GM10266 (cell line): ENCODE results near the gene KLK14.

Experiments
- DNase-seq: peaks from one replicate; pipeline ENCODE4 v3.0.0; 2012; ENCODE audit errors: extremely low spot score
- CTCF ChIP-seq: IDR thresholded peaks from 2 replicates; pipeline ENCODE4 v1.5.1; 2012; ENCODE audit warnings: mild to moderate bottlenecking, low read depth; ENCODE audit not compliant: control insufficient read depth, insufficient read depth; ENCODE audit errors: missing control alignments

Gene KLK14

DNA sequence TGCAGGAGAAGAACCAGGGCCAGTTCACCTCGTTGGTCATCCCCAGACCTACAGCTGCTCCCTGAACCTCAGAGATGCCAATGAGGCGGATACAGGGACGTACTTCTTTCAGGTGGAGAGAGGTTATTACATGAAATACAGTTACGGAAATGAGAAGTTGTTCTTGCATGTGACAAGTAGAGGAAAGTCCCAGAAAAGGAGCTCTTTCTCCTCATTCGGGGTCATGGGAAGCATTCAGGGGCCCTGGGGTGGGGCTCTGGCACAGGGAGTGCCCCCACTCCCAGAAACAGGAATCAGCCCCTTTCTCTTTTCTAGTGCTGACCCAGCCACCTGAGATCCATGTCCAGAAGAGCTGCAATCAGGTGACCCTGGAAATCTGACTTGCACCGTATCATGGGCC, 37.5 kb upstream of the KLK14 start:
- no peak for TF ChIP-seq CTCF
- DNase-seq = no peak

- no peak for DNase-seq
- TF ChIP-seq CTCF = no peak
Observed at GRCh38 chr19:51119611-51120010, 36.9 kb upstream of the KLK14 start.

- TF ChIP-seq CTCF = no peak
- DNase-seq = no peak
Observed at GRCh38 chr19:51119101-51119500, 36.4 kb upstream of the KLK14 start.

DNA sequence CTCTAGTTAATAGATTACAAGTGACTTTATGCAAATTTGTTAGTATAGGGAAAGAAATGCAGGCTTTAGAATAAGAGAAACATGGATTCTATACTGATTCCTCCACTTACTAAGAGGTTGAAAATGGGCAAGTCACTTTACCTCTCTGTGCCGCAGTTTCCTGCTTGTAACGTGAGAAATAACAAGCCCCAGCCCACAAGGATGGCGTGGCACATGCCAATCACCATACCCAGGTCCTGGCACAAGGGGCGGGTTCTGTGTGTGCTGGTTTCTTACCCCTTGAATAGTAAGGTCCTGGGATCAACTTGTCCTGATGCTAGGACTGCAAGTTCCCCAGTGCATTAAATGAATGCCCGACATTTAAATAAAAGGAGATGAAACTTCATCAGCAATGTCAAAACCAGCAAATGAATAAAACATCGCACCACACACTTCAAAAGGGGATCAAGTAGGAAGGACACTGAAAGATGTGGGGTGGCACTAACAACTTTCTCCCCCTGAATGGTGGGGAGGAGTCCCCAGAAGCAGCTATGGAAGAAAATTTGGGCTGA, 34.1 kb upstream of the KLK14 start:
- no peak for DNase-seq
- no peak for TF ChIP-seq CTCF

DNA sequence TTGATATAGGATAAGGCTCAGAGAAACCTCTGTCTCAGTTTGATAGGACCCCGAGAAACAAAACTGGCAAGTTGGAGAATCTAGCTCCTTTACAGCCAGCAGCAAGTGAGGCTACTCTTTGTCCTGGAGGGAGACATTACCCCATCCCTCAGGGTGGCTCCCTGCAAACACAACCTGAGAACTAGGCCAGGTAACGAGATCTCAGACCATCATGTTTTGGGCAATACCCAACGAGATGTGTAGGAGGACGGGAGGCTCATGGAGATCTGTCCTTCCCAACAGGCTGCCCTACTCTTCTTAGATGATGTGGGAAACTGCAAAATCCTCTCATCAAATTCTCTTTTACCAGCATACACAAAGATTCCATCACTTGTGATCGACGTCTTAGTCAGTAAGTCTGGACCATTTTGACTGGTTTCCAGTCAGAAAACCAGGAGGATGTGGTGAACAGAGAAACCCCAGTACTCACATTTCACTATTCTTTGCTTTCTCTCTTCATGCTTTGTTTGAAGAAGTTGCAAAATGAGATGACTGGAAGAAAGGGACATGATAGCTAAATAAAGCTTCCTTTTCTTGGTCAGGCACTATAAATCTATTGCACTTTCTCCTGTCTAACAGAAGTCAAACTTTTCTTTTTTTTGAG, 31.5 kb upstream of the KLK14 start:
- no peak for TF ChIP-seq CTCF
- DNase-seq = no peak

DNA sequence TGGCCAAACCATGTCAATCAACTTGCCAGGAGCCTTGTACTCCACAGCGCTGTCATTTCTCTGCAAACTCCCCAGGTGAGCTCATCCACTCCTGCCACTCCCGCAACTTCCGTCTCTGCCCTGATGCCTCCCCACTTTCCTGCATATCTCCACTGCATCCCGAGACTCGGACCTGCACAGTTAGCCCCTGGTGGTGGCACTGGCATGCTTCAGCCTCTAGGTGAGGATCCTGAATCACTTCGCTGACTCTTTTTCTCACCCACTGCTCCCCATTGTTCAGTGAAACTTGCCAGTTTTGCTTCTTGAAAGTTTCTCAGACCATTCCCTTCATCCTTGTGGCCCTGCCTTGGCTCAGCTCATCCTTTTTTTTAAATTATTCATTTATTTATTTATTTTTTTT, 28.9 kb upstream of the KLK14 start:
- DNase-seq = no peak
- no peak for TF ChIP-seq CTCF

GRCh38 chr19:51110666-51110971, 27.9 kb upstream of the KLK14 start:
- no peak for TF ChIP-seq CTCF
- DNase-seq = no peak
